OCI-LY1 (cell line): Measurements from ENCODE around the gene ASCC1.
"Not testable (repeated sequence)": the region's sequence is repeated elsewhere in the genome, so short reads cannot be mapped to it uniquely, and the experiment has no call there.

Experiments
- H2AFZ ChIP-seq: fragments of 200-600 bp; sonication (generic), shearing (Covaris generic); 2 replicates; pipeline ENCODE4 v1.6.0; 2014; ENCODE audit warnings: antibody characterized with exemption, mild to moderate bottlenecking, low read length
- H3F3A ChIP-seq: fragments of 200-600 bp; sonication (generic), shearing (Covaris generic); 2 replicates; pipeline ENCODE4 v1.6.0; 2014; ENCODE audit warnings: mild to moderate bottlenecking, antibody characterized with exemption, low read length, moderate library complexity; ENCODE audit not compliant: insufficient read depth
- H3K27ac ChIP-seq: fragments of 200-600 bp; sonication (generic); 2 replicates; pipeline ENCODE4 v1.5.1; 2014; ENCODE audit warnings: low read length, mixed run types, mild to moderate bottlenecking, low read depth; ENCODE audit not compliant: poor library complexity, severe bottlenecking
- H3K27me3 ChIP-seq: fragments of 200-600 bp; sonication (generic); 2 replicates; pipeline ENCODE4 v1.6.0; 2014; ENCODE audit warnings: antibody characterized with exemption, mild to moderate bottlenecking, low read length, moderate library complexity; ENCODE audit not compliant: insufficient read depth
- H3K36me3 ChIP-seq: fragments of 200-600 bp; sonication (generic); 2 replicates; pipeline ENCODE4 v1.6.1; 2014; ENCODE audit warnings: mild to moderate bottlenecking, antibody characterized with exemption, low read length, moderate library complexity, mixed read lengths; ENCODE audit not compliant: insufficient read depth
- H3K4me1 ChIP-seq: fragments of 200-600 bp; sonication (generic); 2 replicates; pipeline ENCODE4 v1.5.1; 2014; ENCODE audit warnings: mild to moderate bottlenecking, low read length, moderate library complexity; ENCODE audit not compliant: insufficient read depth, severe bottlenecking
- H3K4me2 ChIP-seq: fragments of 200-600 bp; sonication (generic), shearing (Covaris generic); 2 replicates; pipeline ENCODE4 v1.6.1; 2014; ENCODE audit warnings: low read length
- H3K4me3 ChIP-seq: fragments of 200-600 bp; sonication (generic); 2 replicates; pipeline ENCODE4 v1.5.1; 2014; ENCODE audit warnings: low read length, low read depth, mild to moderate bottlenecking, mixed read lengths; ENCODE audit not compliant: poor library complexity, severe bottlenecking
- H3K79me2 ChIP-seq: fragments of 200-600 bp; shearing (Covaris generic); 2 replicates; pipeline ENCODE4 v1.6.1; 2016; ENCODE audit warnings: mixed run types, low read length, mixed read lengths; ENCODE audit not compliant: insufficient read depth
- H3K9ac ChIP-seq: fragments of 200-600 bp; sonication (generic), shearing (Covaris generic); 2 replicates; pipeline ENCODE4 v1.6.1; 2014; ENCODE audit warnings: mild to moderate bottlenecking, low read length, mixed read lengths
- H3K9me2 ChIP-seq: fragments of 200-600 bp; sonication (generic), shearing (Covaris generic); 2 replicates; pipeline ENCODE4 v1.6.1; 2014; ENCODE audit warnings: low read depth, mild to moderate bottlenecking, low read length, mixed read lengths
- H3K9me3 ChIP-seq: fragments of 200-600 bp; shearing (Covaris generic); 2 replicates; pipeline ENCODE4 v1.6.1; 2014; ENCODE audit warnings: low read length, mixed read lengths
- H4K20me1 ChIP-seq: fragments of 200-600 bp; sonication (generic), shearing (Covaris generic); 2 replicates; pipeline ENCODE4 v1.6.0; 2016; ENCODE audit warnings: mild to moderate bottlenecking, low read length; ENCODE audit not compliant: insufficient read depth
- EZH2 ChIP-seq: fragments of 200-600 bp; sonication (generic), shearing (Covaris generic); IDR thresholded peaks from 2 replicates; pipeline ENCODE4 v1.8.0; 2017; ENCODE audit warnings: borderline replicate concordance, mixed run types, mild to moderate bottlenecking, antibody characterized with exemption, low read length, moderate library complexity, mixed read lengths
- TF ChIP-seq, protein P1 (sequence below): fragments of 200-600 bp; sonication (generic), shearing (Covaris generic); IDR thresholded peaks from 2 replicates; pipeline ENCODE4 v1.5.1; 2017; ENCODE audit warnings: mild to moderate bottlenecking, antibody characterized with exemption, low read length, moderate library complexity, mixed read lengths

The ASCC1 gene

DNA sequence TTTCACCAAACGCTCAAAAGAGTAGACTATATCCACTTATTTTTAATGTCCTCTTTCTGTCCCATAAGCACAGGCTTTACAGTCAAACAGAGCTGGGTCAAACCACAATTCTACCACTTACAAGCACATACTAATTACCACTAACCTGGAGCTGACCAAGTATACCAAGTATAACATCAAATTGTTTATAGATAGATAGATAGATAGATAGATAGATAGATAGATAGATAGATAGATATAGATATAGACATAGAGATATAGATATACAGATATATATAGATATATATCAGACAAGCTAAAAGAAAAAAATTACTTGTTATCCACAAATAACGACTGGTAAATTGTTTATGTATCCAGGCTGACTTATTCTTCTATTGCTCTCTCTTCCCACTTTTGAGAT lies 75.2 kb downstream of the ASCC1 start:
- Histone ChIP-seq H4K20me1 (no peaks in the 10 kb centered on the region), H3F3A (no peaks in the 10 kb centered on the region), H3K9me2 (no peaks in the 10 kb centered on the region), H3K4me1 (peaks cover under 1% of the 10 kb centered on the region), H3K9me3 (no peaks in the 10 kb centered on the region), H3K27me3 (no peaks in the 10 kb centered on the region), H3K4me2 (no peak overlapping the region), H3K9ac (no peak overlapping the region), H2AFZ (no peak overlapping the region), H3K36me3 (peaks cover 12% of the 10 kb centered on the region; the same call in 1 of the 2 replicates), H3K79me2 (no peaks in the 10 kb centered on the region), H3K27ac (no peak overlapping the region), H3K4me3 (no peak overlapping the region)
- TF ChIP-seq, protein P1, sequence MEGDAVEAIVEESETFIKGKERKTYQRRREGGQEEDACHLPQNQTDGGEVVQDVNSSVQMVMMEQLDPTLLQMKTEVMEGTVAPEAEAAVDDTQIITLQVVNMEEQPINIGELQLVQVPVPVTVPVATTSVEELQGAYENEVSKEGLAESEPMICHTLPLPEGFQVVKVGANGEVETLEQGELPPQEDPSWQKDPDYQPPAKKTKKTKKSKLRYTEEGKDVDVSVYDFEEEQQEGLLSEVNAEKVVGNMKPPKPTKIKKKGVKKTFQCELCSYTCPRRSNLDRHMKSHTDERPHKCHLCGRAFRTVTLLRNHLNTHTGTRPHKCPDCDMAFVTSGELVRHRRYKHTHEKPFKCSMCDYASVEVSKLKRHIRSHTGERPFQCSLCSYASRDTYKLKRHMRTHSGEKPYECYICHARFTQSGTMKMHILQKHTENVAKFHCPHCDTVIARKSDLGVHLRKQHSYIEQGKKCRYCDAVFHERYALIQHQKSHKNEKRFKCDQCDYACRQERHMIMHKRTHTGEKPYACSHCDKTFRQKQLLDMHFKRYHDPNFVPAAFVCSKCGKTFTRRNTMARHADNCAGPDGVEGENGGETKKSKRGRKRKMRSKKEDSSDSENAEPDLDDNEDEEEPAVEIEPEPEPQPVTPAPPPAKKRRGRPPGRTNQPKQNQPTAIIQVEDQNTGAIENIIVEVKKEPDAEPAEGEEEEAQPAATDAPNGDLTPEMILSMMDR, result no peak
- no peak for TF ChIP-seq EZH2

DNA sequence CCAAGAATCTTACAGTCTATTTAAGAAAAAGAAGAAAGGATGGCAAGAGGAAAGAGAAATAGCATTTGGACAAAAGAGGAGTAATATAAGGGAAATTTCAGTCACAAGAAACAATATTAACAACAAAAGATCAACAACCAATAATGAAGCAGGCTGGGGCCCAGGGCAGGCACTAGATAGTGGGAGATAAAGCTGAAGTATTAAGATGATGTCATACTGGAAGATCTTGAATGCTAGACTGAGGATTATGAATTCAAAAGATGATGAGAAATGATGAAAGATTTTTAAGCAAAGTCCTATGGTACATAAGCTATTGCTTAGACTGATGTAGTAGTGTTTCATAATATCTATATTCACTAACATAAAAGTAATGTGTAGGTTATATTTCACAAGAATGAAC lies 75.9 kb downstream of the ASCC1 start:
- no peak for TF ChIP-seq EZH2
- Histone ChIP-seq H3K4me1 (peaks cover 7% of the 10 kb centered on the region), H3K9me2 (no peaks in the 10 kb centered on the region), H3K27me3 (no peaks in the 10 kb centered on the region), H3K9ac (no peak overlapping the region), H4K20me1 (no peaks in the 10 kb centered on the region), H2AFZ (no peak overlapping the region), H3K4me2 (no peak overlapping the region), H3K27ac (no peak overlapping the region), H3K36me3 (peaks cover 13% of the 10 kb centered on the region; the same call in 1 of the 2 replicates), H3K9me3 (no peaks in the 10 kb centered on the region), H3K4me3 (no peak overlapping the region), H3F3A (no peaks in the 10 kb centered on the region), H3K79me2 (no peaks in the 10 kb centered on the region)

DNA sequence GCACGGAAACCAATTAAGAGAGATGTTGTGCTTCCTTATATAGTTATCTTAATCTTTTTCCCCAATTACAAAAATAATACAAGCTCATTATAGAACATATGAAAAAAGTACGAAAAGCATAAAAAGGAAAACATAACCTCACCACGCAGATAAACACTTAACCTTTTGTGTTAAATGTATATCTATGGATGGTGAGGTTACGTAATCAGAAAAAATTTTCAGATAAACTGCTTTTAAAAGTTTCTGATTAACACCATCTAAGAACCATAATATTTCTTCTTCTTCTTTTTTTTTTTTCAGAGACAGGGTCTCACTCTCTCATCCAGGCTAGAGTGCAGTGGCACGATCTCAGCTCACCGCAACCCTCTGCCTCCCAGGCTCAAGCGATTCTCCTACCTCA lies 78.5 kb downstream of the ASCC1 start:
- no peak overlapping the region for H3K27ac ChIP-seq
- no peak overlapping the region for H3K9ac ChIP-seq
- no peak overlapping the region for H3K4me3 ChIP-seq
- H3K9me3 ChIP-seq, result no peaks in the 10 kb centered on the region
- H3K79me2 ChIP-seq, result no peaks in the 10 kb centered on the region
- no peaks in the 10 kb centered on the region for H3K27me3 ChIP-seq
- H3K36me3 ChIP-seq, result peaks cover 13% of the 10 kb centered on the region; the same call in 1 of the 2 replicates
- no peaks in the 10 kb centered on the region for H4K20me1 ChIP-seq
- no peak overlapping the region for H2AFZ ChIP-seq
- peaks cover 20% of the 10 kb centered on the region for H3K4me1 ChIP-seq
- H3K4me2 ChIP-seq, result no peak overlapping the region
- H3F3A ChIP-seq, result no peaks in the 10 kb centered on the region
- no peak for TF ChIP-seq EZH2
- TF ChIP-seq, protein P1, result no peak
- no peaks in the 10 kb centered on the region for H3K9me2 ChIP-seq

DNA sequence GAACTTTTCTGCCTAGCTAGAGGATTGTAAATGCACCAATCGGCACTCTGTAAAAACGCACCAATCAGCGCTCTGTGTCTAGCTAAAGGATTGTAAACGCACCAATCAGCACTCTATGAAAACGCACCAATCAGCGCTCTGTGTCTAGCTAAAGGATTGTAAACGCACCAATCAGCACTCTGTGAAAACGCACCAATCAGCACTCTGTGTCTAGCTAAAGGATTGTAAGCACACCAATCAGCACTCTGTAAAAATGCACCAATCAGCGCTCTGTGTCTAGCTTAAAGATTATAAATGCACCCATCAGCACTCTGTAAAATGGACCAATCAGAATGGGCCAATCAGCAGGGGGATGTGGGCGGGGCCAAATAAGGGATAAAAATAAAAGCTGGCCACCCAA lies 79.9 kb downstream of the ASCC1 start:
- H3K27me3 ChIP-seq, H2AFZ ChIP-seq, H3F3A ChIP-seq, H3K9me2 ChIP-seq, H3K9ac ChIP-seq, H3K4me2 ChIP-seq, H3K9me3 ChIP-seq, H4K20me1 ChIP-seq, H3K27ac ChIP-seq, H3K79me2 ChIP-seq, H3K4me3 ChIP-seq: not testable (repeated sequence)
- Histone ChIP-seq H3K36me3 (peaks cover 13% of the 10 kb centered on the region; the same call in 1 of the 2 replicates), H3K4me1 (peaks cover 30% of the 10 kb centered on the region)
